Bone marrow (tissue), 2 donors: Measurements from ENCODE around the gene USP22.

ENCODE experiments used
- DNase-seq, 2 donors: peaks; one replicate each; lab custom pipeline; 2025; lab: John Stamatoyannopoulos, UW

USP22 gene

GRCh38 chr17:20999841-21000532, 42.8 kb downstream of the USP22 start:
- DNase-seq: no peak

GRCh38 chr17:20999044-20999573, 43.7 kb downstream of the USP22 start:
- DNase-seq: no peak

GRCh38 chr17:20998571-20999043, 44.2 kb downstream of the USP22 start:
- no peak for DNase-seq

GRCh38 chr17:20997711-20998570, 44.9 kb downstream of the USP22 start:
- no peak for DNase-seq

- DNase-seq: no peak
Measured at GRCh38 chr17:20996724-20997615, 45.8 kb downstream of the USP22 start.

- no peak for DNase-seq
Measured at GRCh38 chr17:20995873-20996723, 46.7 kb downstream of the USP22 start.

GRCh38 chr17:20995164-20995872, 47.5 kb downstream of the USP22 start:
- no peak for DNase-seq

GRCh38 chr17:20994779-20995149, 48.0 kb downstream of the USP22 start:
- DNase-seq: no peak

- no peak for DNase-seq
Measured at GRCh38 chr17:20993863-20994778, 48.7 kb downstream of the USP22 start.

- DNase-seq: no peak
Measured at GRCh38 chr17:20992987-20993862, 49.6 kb downstream of the USP22 start.

- DNase-seq: no peak
Measured at GRCh38 chr17:20992416-20992815, 50.4 kb downstream of the USP22 start.

GRCh38 chr17:20991276-20992037, 51.4 kb downstream of the USP22 start:
- no peak for DNase-seq

GRCh38 chr17:20989991-20990855, 52.6 kb downstream of the USP22 start:
- no peak for DNase-seq

GRCh38 chr17:20989481-20989880, 53.3 kb downstream of the USP22 start:
- DNase-seq: no peak

GRCh38 chr17:20988896-20989295, 53.9 kb downstream of the USP22 start:
- DNase-seq: no peak

GRCh38 chr17:20988001-20988636, 54.7 kb downstream of the USP22 start:
- DNase-seq: no peak
